Measurements from ENCODE around the gene PRR20D. TPM values are rescaled to one million over a fixed set of nuclear protein-coding genes. Genes with fewer than 3 reads are reported as not detected.

PRR20D gene
- total and polyA plus RNA-seq, 2 of the 13 experiments (the other 11 are each of a cell fraction or from before 2014, with no cell fraction given) = not detected

DNA sequence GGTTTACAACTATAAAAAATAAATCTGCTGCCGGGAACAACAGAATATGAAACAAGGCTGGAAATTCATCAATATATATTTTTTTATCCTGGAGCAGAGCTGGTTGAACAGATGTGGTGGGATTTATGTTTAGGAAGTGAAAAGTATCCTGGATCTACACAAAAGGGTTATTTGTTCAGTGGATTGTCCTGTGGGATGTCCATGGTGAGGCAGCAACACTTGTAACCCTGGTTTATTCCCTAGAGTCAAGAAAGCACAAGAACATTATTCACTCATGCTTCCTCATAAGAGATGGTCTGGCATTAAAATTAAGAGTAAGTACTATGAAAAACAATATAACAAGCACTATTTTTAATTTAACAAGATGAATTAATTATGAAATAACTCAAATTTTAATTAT, 52.6 kb downstream of the PRR20D start (continued):
- no peak for TF ChIP-seq HMGXB4 (CRISPR knock-in tag; IDR thresholded peaks at IDR 0.05; ENCODE audit: borderline replicate concordance in 1 of 2, low read depth in 1 of 2)

Small RNA genes within 50 kb of the gene (small RNA-seq; reads per million reads assigned to genes)
- 0 reads per million in 3 experiments for gene PRR20FP (ENCODE audit: insufficient read depth in 2 of 3, insufficient read length in 3 of 3, low read depth in 2 of 3, low replicate concordance in 1 of 3)

Other genes with a start within 250 kb of the PRR20D start
- gene PRR20A, start 19.7 kb upstream of the PRR20D start, total RNA-seq (2016; rRNA removed; fragmentation: Illumina TruSeq; extraction: Trizol) = not detected in 2 replicates
- gene PRR20A, start 19.7 kb upstream of the PRR20D start, polyA plus RNA-seq (2011; rRNA removed) = not detected in 2 replicates
- gene PRR20B, start 13.1 kb upstream of the PRR20D start, total RNA-seq (2016; rRNA removed; fragmentation: Illumina TruSeq; extraction: Trizol) = not detected in 2 replicates
- gene PRR20B, start 13.1 kb upstream of the PRR20D start, polyA plus RNA-seq (2011; rRNA removed) = not detected in 2 replicates
- not detected in 2 replicates for gene PRR20C, start 6.6 kb upstream of the PRR20D start, total RNA-seq (2016; rRNA removed; fragmentation: Illumina TruSeq; extraction: Trizol)
- gene PRR20C, start 6.6 kb upstream of the PRR20D start, polyA plus RNA-seq (2011; rRNA removed) = not detected in 2 replicates
- not detected in 2 replicates for gene PRR20E, start 6.6 kb downstream of the PRR20D start, total RNA-seq (2016; rRNA removed; fragmentation: Illumina TruSeq; extraction: Trizol)
- not detected in 2 replicates for gene PRR20E, start 6.6 kb downstream of the PRR20D start, polyA plus RNA-seq (2011; rRNA removed)

All from HepG2 (cell line).